NCI-H2196 (cell line): ENCODE results near the gene ARL5C.
"Not testable (repeated sequence)": the region's sequence is repeated elsewhere in the genome, so short reads cannot be mapped to it uniquely, and the experiment has no call there.

Experiments used
- DNase-seq: peaks from one replicate; lab custom pipeline; 2025; ENCODE audit not compliant: unreplicated experiment; lab: John Stamatoyannopoulos, UW

The ARL5C gene

DNA sequence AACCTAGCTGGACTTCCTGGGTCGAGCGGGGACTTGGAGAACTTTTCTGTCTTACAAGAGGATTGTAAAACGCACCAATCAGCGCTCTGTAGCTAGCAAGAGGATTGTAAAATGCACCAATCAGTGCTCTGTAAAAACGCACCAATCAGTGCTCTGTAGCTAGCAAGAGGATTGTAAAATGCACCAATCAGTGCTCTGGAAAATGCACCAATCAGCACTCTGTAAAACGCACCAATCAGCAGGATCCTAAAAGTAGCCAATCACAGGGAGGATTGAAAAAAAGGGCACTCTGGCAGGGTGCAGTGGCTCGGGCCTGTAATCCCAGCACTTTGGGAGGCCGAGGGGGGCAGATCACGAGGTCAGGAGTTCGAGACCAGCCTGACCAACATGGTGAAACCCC lies 2.5 kb upstream of the ARL5C start:
- DNase-seq: not testable (repeated sequence)

DNA sequence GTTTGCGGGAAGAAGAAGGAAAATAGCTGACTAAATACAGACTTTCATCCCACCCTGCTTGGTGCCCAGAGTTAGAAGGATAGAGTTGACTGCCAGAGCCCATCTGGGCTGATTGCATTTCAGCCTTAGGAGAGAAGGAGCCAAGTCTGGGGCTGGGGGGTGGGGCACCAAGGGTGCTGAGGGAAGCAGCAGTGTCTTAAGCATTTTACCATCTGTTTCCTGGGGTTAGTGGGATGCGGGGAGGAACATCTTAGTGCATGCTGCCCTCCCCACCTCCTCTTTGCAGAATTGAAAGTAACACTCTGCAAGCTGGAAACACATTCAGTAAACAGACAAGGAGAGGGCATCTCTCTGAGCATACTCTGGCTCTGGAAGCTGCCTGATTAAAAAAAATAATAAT lies 1.5 kb upstream of the ARL5C start:
- no peak for DNase-seq

DNA sequence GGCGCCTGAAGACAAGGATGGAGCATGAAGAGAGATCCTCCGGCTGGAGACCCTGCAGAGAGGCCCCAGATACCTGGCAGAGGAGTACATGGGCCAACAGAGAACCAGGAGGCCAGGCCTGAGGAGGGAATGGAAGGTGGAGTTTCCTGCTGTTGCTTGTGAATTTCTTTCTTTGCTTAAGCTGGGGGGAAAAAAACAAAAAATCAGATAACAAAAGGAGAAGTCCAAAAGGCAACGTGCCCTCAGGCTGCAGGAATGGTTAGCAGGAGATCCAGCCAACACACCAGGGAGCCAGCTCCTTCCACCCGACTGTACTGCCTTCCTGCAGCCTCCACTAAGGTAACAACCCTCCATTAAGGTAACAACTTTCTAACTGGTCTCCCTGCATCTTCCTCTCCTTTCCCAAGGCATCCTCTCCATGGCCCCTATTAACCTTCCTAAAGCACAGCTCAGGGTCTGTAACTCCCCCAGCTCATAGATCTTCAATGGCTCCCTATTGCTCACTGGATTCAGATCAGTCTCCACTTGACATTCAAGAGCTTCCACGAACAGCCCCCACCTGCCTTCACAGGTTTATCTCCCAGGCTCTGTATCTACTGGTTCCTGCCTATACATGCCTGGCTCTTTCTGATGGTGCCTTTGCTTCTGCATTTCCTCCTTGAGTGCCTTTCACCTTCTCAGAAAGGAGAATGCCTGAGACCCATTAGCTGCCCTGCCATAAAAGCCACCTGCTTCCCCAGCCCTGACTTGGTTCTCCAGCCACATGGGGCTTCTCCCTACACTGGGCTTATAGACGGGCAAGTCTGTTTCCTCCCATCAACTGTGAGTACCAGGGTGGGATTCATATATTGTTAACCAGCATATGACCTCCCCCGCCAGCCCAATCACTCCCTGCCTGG lies 725 bp upstream of the ARL5C start:
- no peak for DNase-seq

DNA sequence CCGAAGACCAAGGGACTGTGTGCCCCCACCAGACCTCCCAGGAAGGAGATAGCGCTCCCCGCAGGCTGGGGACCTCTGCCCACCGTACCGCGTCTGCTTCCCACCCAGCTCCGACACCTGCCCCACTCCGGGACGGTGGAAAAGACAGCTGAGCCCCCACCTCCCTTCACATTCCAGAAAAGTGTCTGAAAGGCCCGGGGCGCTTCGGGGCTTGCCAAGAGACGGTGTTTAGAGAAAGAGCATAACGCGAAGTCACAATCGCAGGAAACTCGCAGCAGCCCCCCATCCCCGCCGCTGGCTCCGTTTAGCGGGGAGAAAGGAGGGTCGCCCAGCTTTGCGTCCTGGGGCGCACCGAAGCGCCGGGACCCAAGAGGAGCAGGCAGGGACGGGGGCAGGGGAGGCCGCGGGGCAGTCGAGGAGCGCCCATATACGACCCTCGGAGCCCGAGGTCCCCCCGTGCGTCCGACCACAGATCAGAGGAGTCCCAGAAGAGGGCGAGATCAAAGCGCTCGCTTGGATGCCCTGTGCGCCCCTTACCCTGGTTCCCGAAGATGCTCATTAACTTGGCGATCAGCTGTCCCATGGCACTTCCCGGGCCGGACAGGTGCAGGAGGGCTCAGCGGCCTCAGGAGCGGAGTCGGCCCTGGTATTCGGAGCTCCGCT lies 652 bp downstream of the ARL5C start:
- no peak for DNase-seq

DNA sequence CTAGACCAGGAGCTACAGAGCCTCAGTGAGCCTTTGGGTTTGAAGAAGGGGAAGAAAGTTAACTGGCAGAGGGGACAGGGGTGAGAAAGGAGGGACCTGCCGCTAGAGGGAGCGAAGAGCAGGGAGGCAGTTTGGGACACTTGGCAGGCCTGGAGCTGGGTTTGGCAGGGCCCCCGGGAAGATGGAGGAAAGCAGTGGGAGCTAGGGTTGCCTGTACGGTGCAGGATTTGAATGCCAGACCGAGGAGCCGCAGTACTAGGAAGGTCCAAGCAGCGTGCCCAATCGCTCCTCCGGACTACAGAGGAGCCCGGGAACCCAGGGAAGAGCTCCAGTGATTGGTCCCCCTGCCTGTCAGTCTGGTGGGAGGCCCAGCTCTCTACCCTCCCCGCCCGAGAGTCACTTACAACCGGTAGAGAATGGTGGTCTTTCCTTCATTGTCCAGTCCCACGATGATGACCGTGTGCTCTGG lies 1.3 kb downstream of the ARL5C start:
- peak; percentile 28 for DNase-seq

DNA sequence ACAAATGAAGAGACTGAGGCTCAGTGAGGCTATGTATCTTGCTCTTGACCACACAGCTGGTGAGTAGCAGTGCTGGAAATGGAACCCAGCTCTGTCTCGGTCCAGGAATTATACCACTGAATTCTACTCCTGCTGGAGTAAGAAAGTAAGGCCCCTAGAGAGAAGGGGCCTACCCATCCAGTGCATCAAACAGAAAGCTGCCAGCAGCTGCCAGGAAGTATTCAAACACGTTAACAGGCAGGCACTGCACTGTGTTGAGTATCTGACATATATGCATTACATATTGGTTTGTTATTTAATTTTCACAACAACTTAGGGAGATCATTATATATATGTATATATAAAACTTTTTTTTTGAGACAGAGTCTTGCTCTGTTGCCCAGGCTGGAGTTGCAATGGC lies 4.0 kb downstream of the ARL5C start:
- DNase-seq: no peak

DNA sequence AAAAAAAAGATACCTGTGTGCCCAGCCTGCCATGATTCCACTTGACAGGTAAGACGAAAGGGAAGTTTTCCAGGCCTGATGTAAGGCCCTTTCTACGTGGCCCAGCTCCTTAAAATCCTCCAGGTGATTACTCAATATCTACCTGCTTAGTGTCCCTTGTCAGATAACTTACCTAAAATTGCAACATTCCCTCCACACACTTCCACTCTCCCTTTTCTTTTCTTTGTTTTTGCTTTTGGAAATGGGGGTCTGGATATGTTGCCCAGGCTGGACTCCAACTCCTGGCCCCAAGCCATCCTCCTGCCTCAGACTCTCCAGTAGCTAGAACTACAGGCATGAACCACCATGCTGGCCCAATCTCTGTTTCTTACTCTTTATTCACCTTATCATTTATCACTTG lies 7.3 kb downstream of the ARL5C start:
- DNase-seq: no peak

DNA sequence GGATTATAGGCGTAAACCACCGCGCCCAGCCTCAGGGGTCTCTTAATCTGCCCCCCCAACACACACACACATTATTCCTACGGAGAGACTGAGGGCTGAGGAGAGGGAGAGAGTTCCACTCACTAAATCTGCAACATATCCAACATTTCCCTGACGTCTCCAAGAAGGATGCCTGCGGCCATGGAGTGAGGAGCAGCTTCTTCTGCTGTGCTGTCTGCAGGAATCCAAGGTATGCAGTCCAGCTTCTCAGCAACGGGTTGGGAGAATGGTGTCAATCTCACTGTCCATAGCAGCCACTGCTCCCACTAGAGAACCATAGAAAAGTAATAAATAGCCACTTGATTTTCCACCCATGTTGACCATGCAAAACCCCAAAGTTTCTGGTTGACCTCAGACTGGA lies 9.5 kb downstream of the ARL5C start:
- DNase-seq: no peak

DNA sequence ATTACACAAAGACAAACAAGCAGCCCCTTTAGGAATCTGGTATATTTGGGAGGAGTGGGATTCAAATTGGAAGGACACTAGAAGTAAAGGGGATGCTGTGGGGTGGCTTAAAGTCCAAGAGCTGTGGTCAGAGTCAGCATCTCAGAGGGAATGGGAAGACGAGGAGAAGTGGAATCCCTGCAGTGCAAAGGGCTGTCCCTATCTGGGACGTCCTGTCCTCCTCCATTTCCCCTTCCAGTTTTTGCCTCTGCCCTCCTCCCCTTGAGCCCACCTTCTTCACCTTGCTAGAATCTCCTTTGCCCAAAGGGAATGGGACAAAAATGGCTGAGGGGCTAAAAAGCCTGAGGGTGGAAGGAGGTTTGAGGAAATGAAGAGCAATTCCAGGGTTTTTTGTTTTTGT lies 10.3 kb downstream of the ARL5C start:
- no peak for DNase-seq

DNA sequence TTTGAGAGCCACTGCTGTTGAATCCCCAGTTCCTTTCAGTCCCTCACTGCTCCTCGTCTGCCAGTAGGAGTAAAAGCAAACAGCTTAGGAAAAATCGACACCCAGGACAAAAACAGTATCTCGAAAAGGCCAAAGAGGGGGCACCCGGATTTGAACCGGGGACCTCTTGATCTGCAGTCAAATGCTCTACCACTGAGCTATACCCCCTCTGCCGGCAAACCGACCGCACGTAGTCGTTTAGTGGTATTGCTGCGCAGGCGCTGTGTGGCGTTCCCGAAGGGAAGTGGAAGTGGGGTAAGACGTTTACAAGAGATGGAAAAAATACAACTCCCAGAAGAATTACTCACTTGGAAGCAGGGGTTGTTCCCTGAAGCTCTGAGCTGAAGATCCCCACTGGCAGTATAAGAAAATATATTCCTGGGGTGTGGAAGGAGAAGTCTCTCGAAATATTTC lies 12.3 kb downstream of the ARL5C start:
- peak; percentile 66 for DNase-seq

DNA sequence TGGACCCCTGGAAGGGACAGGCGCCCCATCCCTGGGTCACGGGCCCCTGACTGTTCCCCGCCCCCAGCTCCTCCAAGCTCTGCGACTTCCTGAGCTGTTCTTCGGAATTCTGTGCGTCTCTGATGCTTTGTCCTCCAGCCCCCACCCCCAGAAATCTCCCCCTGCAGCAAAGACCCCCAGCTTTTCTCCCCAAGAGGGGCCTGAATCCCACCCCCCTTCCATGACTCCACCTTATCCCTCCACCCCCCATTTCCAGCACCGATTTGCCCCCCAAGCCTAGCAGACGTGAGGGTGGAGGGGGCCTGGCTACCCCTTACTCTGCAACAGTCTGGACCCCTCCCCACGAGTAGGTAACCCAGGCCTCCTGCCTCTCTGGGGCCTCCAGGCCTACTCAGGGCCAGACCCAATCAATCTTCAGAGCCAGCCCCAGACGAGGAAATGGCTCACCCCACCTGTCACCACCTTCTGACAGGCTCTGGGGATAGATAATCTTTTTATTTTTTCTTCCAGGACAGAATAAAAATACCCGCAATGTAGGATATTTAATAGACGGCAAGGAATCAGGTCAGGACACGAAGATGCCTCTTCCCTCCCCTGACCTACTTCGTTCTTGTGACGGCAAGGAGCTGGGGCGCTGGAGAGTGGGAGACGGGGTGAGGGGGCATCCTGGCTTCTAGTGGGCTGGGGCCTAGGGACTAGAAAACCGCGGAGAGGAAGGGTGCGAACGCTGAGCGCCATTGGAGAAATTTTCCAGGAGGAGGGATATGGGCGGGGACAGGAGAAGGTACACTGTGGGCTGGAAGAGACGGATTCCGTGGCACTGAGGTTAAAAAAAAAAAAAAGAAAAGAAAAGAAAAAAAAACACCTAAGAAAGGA lies 13.8 kb downstream of the ARL5C start:
- no peak for DNase-seq

DNA sequence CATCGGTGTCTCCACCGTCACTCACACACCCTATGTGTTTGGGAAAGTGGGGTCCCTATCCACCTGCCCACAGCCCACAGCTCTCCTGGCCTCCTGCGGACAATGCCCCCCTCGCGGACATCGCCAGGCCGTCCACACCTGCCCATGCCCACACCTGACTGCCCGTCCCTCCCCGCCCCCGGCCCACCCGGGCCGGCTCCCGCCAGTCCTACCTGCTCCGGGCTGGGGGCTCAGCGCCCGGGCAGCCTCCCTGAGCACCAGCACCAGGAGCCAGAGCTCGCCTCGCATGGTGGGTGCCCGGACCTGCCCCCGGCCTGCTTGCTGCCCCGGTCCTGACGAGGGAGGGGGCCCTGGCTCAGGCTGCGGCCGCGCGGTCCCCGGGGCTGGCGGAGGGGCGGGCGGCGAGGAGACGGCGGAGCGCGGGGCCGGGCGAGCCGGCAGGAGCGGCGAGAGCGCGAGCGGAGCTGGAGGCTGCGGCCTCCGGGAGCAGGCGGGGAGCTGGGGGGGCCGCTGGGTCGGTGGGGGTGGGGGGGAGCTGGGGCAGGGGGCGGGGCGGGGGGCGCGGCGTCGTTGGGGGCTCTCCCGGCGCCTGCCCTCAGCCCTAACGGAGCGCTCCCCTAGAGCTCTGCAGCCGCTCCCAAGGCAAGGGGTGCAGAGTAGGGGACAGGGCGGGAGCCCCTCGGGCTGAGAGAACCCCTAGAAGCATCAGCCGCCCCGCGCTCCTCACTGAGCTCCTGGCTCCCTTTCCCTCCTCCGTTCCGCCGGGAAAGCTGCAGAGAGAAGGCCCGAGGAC lies 14.6 kb downstream of the ARL5C start, which contains the start of gene PLXDC1:
Gene PLXDC1 (minus strand): TSS at position 488 of the 793 bp plus-strand sequence. CDS start 200 bp downstream, at position 288.
- DNase-seq: no peak

DNA sequence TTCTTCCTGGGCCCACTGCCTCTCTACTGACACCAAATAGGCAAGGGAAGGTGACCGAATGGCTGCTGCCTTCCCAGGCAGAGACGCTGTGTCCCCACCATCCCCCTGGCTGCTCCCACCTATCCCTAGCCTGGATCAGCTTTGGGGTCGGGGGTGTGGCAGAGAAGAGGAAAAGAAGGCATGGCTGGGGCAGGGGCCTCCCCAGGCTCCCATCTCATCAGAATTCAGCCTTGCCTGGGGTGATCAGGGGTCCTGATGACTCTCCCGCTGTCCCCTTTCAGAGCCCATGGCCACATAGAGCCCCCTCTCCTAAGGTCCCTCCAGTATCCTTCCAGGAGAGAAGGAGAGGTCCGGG lies 15.2 kb downstream of the ARL5C start:
- no peak for DNase-seq

DNA sequence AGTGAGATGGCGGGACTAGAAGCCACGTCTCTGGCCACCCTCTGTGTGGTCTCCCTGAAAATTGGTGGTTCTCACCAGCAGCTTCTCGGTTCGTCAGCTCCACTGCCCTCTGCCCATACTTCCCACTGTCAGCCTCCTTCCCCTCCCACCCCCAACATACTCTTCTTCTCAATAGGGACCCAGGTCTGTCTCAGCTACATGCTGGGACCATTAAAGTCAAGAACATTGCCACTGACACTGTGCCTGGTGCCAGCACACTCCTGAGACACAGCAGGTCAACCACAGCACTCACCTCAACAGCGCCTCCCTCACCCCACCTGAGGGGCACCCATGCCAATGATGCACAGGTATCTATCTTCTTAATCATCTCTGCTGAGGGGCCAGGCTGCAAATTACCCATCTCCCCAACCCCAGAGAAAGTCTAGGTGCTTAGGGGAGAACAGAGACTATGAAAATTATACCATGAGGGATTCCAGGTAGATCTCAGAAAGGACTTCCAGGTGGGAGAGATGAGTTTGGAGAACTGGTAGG lies 15.8 kb downstream of the ARL5C start:
- no peak for DNase-seq

DNA sequence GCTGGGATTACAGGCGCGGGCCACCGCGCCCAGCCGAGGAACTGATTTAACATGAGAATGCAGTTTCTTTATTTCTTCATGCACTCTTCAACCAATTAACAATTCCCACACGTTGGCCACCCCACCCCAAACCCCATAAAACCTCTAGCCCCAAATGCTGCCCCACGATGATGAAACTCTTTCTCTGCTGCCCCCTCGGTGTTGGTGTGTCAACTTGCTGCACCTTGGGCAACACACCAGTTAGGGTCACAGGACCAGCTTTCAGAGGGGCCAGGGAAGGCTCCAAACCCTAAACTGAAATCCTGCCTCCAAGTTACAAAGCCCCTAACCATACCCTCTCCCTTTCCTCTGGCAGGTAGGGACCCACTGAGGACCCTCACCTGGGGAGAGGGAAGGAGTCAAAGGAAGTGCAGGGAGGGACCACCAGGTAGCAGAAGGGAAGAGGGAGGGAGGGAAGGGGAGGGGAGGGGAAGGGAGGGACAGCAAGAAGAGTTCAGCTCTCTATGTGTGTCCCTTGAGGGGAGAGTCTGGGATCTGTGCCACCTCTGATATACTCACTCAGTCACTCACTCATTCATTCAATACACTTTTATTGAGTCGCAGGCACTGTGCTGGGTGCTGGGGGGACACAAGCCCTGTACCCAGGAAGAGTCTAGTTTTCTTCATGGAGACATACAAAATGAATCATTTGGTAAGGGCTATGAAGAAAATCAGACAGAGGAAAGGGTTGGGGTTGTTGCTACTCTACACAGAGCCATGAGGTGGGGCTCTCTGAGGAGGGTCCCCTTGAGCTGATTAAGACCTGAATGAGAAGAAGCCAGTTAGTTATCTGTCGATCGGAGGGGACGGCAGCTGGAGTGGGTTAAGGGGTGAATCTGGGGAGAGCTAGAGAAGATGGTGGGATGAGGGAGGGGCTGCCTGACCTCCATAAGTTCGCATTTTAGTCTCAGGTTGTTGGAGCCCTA lies 18.5 kb downstream of the ARL5C start:
- DNase-seq: no peak

DNA sequence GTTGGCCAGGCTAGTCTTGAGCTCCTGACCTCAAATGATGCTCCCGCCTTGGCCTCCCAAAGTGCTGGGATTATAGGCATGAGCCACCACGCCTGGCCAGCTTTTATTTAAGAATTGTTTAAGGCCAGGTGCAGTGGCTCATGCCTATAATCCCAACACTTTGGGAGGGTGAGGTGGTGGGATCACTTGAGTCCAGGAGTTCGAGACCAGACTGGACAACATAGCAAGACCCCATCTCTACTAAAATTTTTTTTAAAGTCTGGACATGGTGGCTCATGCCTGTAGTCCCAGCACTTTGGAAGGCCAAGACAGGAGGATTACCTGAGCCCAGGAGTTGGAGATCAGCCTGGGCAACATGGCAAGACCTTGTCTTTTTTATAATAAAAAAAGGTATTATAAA lies 19.7 kb downstream of the ARL5C start:
- DNase-seq: no peak

DNA sequence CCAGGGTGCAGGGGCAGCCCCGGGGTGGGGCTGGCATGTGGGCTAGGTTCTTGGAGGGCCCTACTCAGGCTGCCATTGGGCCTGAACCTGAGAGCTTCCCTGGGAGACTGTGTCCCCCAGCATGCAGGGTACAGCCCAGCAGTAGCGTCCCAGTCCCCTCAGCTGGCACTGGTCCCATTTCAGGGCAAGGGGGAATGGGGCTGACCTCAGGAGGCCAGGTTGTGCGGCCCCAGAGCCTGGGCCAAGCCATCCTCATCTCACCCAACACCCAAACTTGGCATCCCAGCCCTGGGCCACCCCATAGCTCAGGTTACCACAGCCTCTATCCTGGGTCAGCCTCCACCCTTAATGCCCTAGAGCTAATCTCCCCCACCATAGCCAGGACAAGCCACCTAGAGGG lies 20.8 kb downstream of the ARL5C start:
- no peak for DNase-seq

DNA sequence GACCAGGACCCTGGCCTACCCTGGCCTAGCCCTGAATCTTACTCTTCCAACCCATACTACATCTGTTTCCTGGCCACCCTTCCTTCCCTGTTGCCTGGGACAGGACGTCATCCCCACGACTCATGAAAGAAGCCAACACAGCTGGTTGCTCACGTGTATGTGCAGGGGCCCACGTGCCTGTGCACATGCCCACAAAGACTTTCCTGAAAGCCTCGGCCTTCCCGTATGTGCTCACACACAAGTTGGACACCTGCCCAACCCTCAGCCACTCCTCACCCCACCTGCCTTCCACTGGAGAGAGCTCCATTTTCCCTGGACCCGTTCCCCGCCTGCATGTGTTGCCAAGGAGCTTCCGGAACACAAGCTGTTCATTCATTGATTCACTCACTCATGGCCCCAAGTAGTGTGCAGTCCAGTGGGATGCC lies 21.5 kb downstream of the ARL5C start:
- peak; percentile 91 for DNase-seq

DNA sequence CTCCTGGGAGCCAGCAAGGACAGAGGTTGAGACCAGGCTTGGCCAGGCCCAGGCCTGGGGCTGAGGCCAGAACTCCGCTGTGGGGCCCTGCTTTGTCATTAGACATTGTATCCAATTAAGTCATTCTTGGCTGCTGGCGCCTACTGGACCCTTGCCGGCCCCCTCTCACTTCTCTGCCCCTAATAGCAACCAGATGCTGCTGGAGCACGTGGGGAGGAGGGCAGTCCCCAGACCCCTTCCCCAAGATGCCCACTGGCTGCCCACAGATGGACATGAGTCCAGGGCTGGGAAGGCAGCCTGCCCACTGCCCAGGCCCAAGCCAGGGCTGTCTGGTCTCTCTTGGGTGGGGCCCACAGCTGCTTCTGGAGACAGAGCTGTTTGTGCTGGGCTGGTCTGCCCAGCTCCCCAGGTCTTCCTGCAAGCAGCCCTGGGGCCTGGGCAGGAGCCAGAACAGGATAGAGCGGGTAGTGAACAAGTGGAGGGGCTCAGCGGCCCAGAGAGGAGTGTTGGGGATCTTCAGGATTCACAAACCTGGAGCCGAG lies 22.3 kb downstream of the ARL5C start:
- DNase-seq: no peak
